Liver (tissue), 9 donors: Measurements from ENCODE around the gene RETREG1. TPM values are rescaled to one million over a fixed set of nuclear protein-coding genes. Genes with fewer than 3 reads are reported as not detected.

Experiments
- DNase-seq: peaks from one replicate; pipeline ENCODE4 v3.0.0-alpha.2; 2017; ENCODE audit warnings: low spot score
- H3K27ac ChIP-seq, 2 donors: one replicate each; pipeline ENCODE4 v1.7.0; 2013; ENCODE audit warnings: inconsistent platforms in 2 of 2, low read length in 2 of 2, control low read depth in 1 of 2, low read depth in 1 of 2, mild to moderate bottlenecking in 1 of 2
- H3K27me3 ChIP-seq, 4 donors: one replicate each; pipeline versions ENCODE4 v1.6.1 to v1.7.0; 2013; ENCODE audit warnings: low read length in 3 of 4, inconsistent platforms in 1 of 4, mild to moderate bottlenecking in 1 of 4, moderate library complexity in 1 of 4; ENCODE audit not compliant: control insufficient read depth in 4 of 4, insufficient read depth in 4 of 4
- H3K36me3 ChIP-seq, 4 donors: one replicate each; pipeline versions ENCODE4 v1.6.1 to v1.7.0; 2013; ENCODE audit warnings: low read length in 3 of 4, mild to moderate bottlenecking in 3 of 4, low read depth in 1 of 4, moderate library complexity in 1 of 4; ENCODE audit not compliant: control insufficient read depth in 4 of 4, insufficient read depth in 3 of 4
- H3K4me1 ChIP-seq, 4 donors: one replicate each; pipeline versions ENCODE4 v1.6.1 to v1.7.0; 2013; ENCODE audit warnings: low read length in 3 of 4, mild to moderate bottlenecking in 3 of 4, moderate library complexity in 1 of 4; ENCODE audit not compliant: control insufficient read depth in 4 of 4, insufficient read depth in 4 of 4
- H3K4me3 ChIP-seq, 3 donors: one replicate each; pipeline versions ENCODE4 v1.6.1 to v1.7.0; 2013; ENCODE audit warnings: low read length in 3 of 3, control low read depth in 1 of 3, low read depth in 1 of 3, mild to moderate bottlenecking in 1 of 3
- H3K9ac ChIP-seq, 2 donors: one replicate each; pipeline ENCODE4 v1.7.0; 2013; ENCODE audit warnings: low read length in 2 of 2, mild to moderate bottlenecking in 2 of 2, moderate library complexity in 2 of 2, control low read depth in 1 of 2, low read depth in 1 of 2
- H3K9me3 ChIP-seq, 4 donors: one replicate each; pipeline versions ENCODE4 v1.6.1 to v1.7.0; 2013; ENCODE audit warnings: low read length in 3 of 4; ENCODE audit not compliant: control insufficient read depth in 4 of 4
- ATF3 ChIP-seq: IDR thresholded peaks from 2 replicates; pipeline ENCODE4 v1.6.1; 2016; ENCODE audit warnings: antibody characterized with exemption
- EGR1 ChIP-seq, 2 donors: IDR thresholded peaks; 2 replicates each; pipeline ENCODE4 v1.6.1; 2016 to 2018; ENCODE audit warnings: antibody characterized with exemption in 2 of 2, low read depth in 2 of 2
- FOXA1 ChIP-seq: IDR thresholded peaks from 2 replicates; pipeline ENCODE4 v1.6.1; 2016; ENCODE audit warnings: antibody characterized with exemption
- FOXA2 ChIP-seq: IDR thresholded peaks from 2 replicates; pipeline ENCODE4 v1.6.1; 2016; ENCODE audit warnings: antibody characterized with exemption
- GABPA ChIP-seq, 2 donors: IDR thresholded peaks in 1 of 2; conservative IDR thresholded peaks in 1 of 2; 2 replicates each; pipeline ENCODE4 v1.6.1; 2016; ENCODE audit warnings: antibody characterized with exemption in 2 of 2, mild to moderate bottlenecking in 1 of 2, moderate library complexity in 1 of 2
- HNF4A ChIP-seq, 2 donors: conservative IDR thresholded peaks; 2 replicates each; pipeline ENCODE4 v1.6.1; 2016; ENCODE audit warnings: antibody characterized with exemption in 2 of 2, mild to moderate bottlenecking in 2 of 2
- JUND ChIP-seq, 2 donors: IDR thresholded peaks; 2 replicates each; pipeline ENCODE4 v1.6.1; 2016; ENCODE audit warnings: antibody characterized with exemption in 2 of 2
- MAX ChIP-seq: IDR thresholded peaks from 2 replicates; pipeline ENCODE4 v1.6.1; 2016; ENCODE audit warnings: antibody characterized with exemption
- NR2F2 ChIP-seq: IDR thresholded peaks from 2 replicates; pipeline ENCODE4 v1.6.1; 2016; ENCODE audit warnings: antibody characterized with exemption
- RAD21 ChIP-seq, 2 donors: IDR thresholded peaks; 2 replicates each; pipeline ENCODE4 v1.6.1; 2016; ENCODE audit warnings: antibody characterized with exemption in 2 of 2, mild to moderate bottlenecking in 2 of 2
- RXRA ChIP-seq, 2 donors: IDR thresholded peaks; 2 replicates each; pipeline ENCODE4 v1.6.1; 2017 to 2018; ENCODE audit warnings: antibody characterized with exemption in 2 of 2, mild to moderate bottlenecking in 1 of 2
- SP1 ChIP-seq: IDR thresholded peaks from 2 replicates; pipeline ENCODE4 v1.6.1; 2018; ENCODE audit warnings: antibody characterized with exemption, mild to moderate bottlenecking
- YY1 ChIP-seq: IDR thresholded peaks from 2 replicates; pipeline ENCODE4 v1.6.1; 2016; ENCODE audit warnings: antibody characterized with exemption, mild to moderate bottlenecking
- WGBS: extraction: QIAGEN DNeasy Blood & Tissue Kit; methylation state at CpG from one replicate; pipeline ENCODE4 v1.1.7; 2013; 5-methylcytosine and 5-hydroxymethylcytosine counted together
- polyA plus RNA-seq, 2 donors: library from polyadenylated mRNA; stranded (reverse) in 1 of 2; unstranded in 1 of 2; fragments of 200-250 nt in 1 of 2; fragments of >200 nt in 1 of 2; fragmentation: Nextera tagmentation in 1 of 2; extraction: Ambion mirVana in 1 of 2; gene quantifications; one replicate each; pipeline versions ENCODE4 v1.2.1 to v1.2.3, GENCODE V29; 2013 to 2015
- total RNA-seq, 2 donors: library from RNA; depleted of rRNA; stranded (reverse); fragments of >200 nt; gene quantifications; one replicate each; pipeline ENCODE4 v1.2.3, GENCODE V29; 2014
- TF ChIP-seq, protein P1 (sequence below): fragments of 150-350 bp; IDR thresholded peaks from 2 replicates; pipeline ENCODE4 v1.5.1; 2017; ENCODE audit warnings: improper control_type of control experiment, low read depth, low read length; ENCODE audit not compliant: missing input control
- TF ChIP-seq, protein P2 (sequence below): IDR thresholded peaks from 2 replicates; pipeline ENCODE4 v1.6.1; 2016; ENCODE audit warnings: antibody characterized with exemption, mild to moderate bottlenecking
- donor health status: healthy.
- donor health status: healthy.
- donor health status: healthy.
- donor health status: healthy.
- donor health status: healthy.

Gene RETREG1
- total and polyA plus RNA-seq, 4 donors: 0.70 to 28.1 (median 4.2) TPM

DNA sequence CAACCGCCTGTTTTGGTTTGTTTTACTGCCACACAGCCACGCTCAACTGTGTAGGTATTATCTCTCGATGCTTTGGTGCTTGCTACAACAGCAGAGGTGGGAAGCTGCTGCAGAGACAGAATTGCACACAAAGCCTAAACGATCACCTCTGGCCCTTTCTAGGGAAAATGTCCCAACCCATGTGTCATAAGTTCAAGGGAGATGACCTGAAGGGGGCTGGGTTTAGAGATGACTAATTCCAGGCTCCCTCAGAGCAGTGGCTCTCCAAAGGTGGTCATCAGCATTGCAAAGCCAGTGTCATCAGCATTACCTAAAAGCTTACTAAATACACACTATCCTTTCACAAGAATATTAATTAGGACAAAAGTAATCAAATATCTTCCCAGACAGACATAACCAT, 162.1 kb downstream of the RETREG1 start:
- H3K4me3 ChIP-seq: no peak overlapping the region
- TF ChIP-seq RAD21 (IDR thresholded peaks at IDR 0.05): peak in 1 of 2 donors; percentile 22
- peak in 1 of 2 donors; percentile 14 for TF ChIP-seq GABPA (IDR thresholded peaks at IDR 0.05 in 1 of 2, conservative IDR thresholded peaks at IDR 0.05 in 1 of 2)
- peak; percentile 22 for TF ChIP-seq ATF3
- TF ChIP-seq JUND (IDR thresholded peaks at IDR 0.05): peak; percentile 44 to 52
- TF ChIP-seq HNF4A (conservative IDR thresholded peaks at IDR 0.05): peak; percentile 25 to 40
- peak; percentile 30 to 58 for TF ChIP-seq RXRA (IDR thresholded peaks at IDR 0.05)
- no peak for TF ChIP-seq MAX
- no peak for TF ChIP-seq FOXA2
- TF ChIP-seq, protein P1, sequence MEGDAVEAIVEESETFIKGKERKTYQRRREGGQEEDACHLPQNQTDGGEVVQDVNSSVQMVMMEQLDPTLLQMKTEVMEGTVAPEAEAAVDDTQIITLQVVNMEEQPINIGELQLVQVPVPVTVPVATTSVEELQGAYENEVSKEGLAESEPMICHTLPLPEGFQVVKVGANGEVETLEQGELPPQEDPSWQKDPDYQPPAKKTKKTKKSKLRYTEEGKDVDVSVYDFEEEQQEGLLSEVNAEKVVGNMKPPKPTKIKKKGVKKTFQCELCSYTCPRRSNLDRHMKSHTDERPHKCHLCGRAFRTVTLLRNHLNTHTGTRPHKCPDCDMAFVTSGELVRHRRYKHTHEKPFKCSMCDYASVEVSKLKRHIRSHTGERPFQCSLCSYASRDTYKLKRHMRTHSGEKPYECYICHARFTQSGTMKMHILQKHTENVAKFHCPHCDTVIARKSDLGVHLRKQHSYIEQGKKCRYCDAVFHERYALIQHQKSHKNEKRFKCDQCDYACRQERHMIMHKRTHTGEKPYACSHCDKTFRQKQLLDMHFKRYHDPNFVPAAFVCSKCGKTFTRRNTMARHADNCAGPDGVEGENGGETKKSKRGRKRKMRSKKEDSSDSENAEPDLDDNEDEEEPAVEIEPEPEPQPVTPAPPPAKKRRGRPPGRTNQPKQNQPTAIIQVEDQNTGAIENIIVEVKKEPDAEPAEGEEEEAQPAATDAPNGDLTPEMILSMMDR: no peak
- TF ChIP-seq, protein P2, sequence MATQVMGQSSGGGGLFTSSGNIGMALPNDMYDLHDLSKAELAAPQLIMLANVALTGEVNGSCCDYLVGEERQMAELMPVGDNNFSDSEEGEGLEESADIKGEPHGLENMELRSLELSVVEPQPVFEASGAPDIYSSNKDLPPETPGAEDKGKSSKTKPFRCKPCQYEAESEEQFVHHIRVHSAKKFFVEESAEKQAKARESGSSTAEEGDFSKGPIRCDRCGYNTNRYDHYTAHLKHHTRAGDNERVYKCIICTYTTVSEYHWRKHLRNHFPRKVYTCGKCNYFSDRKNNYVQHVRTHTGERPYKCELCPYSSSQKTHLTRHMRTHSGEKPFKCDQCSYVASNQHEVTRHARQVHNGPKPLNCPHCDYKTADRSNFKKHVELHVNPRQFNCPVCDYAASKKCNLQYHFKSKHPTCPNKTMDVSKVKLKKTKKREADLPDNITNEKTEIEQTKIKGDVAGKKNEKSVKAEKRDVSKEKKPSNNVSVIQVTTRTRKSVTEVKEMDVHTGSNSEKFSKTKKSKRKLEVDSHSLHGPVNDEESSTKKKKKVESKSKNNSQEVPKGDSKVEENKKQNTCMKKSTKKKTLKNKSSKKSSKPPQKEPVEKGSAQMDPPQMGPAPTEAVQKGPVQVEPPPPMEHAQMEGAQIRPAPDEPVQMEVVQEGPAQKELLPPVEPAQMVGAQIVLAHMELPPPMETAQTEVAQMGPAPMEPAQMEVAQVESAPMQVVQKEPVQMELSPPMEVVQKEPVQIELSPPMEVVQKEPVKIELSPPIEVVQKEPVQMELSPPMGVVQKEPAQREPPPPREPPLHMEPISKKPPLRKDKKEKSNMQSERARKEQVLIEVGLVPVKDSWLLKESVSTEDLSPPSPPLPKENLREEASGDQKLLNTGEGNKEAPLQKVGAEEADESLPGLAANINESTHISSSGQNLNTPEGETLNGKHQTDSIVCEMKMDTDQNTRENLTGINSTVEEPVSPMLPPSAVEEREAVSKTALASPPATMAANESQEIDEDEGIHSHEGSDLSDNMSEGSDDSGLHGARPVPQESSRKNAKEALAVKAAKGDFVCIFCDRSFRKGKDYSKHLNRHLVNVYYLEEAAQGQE: no peak
- no peaks in the 10 kb centered on the region for H3K9me3 ChIP-seq
- H3K27me3 ChIP-seq: no peaks in the 10 kb centered on the region
- H3K36me3 ChIP-seq: peaks cover 19 to 75% (median 50%) of the 10 kb centered on the region in 4 donors
- no peak overlapping the region for H3K27ac ChIP-seq
- H3K9ac ChIP-seq: peak overlapping the region in 1 of 2 donors; percentile 18
- no peak for DNase-seq
- H3K4me1 ChIP-seq: peaks cover 0 to 11% (median 4%) of the 10 kb centered on the region in 4 donors
- WGBS: 80% methylated on average over 4 of the region's 4 CpGs

- Histone ChIP-seq H3K4me3 (no peak overlapping the region), H3K27me3 (no peaks in the 10 kb centered on the region), H3K27ac (no peak overlapping the region), H3K9me3 (no peaks in the 10 kb centered on the region), H3K9ac (no peak overlapping the region), H3K36me3 (peaks cover 24 to 73% (median 58%) of the 10 kb centered on the region in 4 donors), H3K4me1 (peaks cover 0 to 11% (median 4%) of the 10 kb centered on the region in 4 donors)
- no peak for TF ChIP-seq SP1
- TF ChIP-seq NR2F2: no peak
- no peak for TF ChIP-seq MAX
- TF ChIP-seq, protein P2: no peak
- no peak for TF ChIP-seq ATF3
- TF ChIP-seq RXRA (IDR thresholded peaks at IDR 0.05): no peak
- no peak for TF ChIP-seq HNF4A (conservative IDR thresholded peaks at IDR 0.05)
- no peak for TF ChIP-seq YY1
- TF ChIP-seq, protein P1: no peak
- TF ChIP-seq RAD21 (IDR thresholded peaks at IDR 0.05): no peak
- no peak for TF ChIP-seq EGR1 (IDR thresholded peaks at IDR 0.05; ENCODE audit: low read depth in 2 of 2)
- TF ChIP-seq GABPA (IDR thresholded peaks at IDR 0.05 in 1 of 2, conservative IDR thresholded peaks at IDR 0.05 in 1 of 2): no peak
- no peak for TF ChIP-seq FOXA1
- no peak for DNase-seq
Observed at GRCh38 chr5:16453609-16454008, 163.2 kb downstream of the RETREG1 start.
